WTC11 (cell line): ENCODE results near the gene USP10. TPM values are rescaled to one million over a fixed set of nuclear protein-coding genes. Genes with fewer than 3 reads are reported as not detected.

Experiments
- ATAC-seq: fragments of 200-7000 bp; cut with Tn5 transposase; 2 replicates; pipeline ENCODE4 v1.10.0; 2021; ENCODE audit warnings: mild to moderate bottlenecking, moderate library complexity
- CTCF ChIA-PET: fragments of 300-600 bp; sonication (Branson Sonifier 250); formaldehyde crosslinking; loops from one replicate; lab custom pipeline; 2021; ENCODE audit warnings: antibody characterized with exemption; lab: Charles Lee
- POLR2A ChIA-PET: fragments of 350-600 bp; sonication (Branson Sonifier 250); formaldehyde crosslinking; loops from one replicate; lab custom pipeline; 2021; ENCODE audit warnings: antibody characterized with exemption; lab: Charles Lee
- DNase-seq: peaks from one replicate; pipeline ENCODE4 v3.0.0; 2021; ENCODE audit warnings: low spot score
- H3K27ac Mint-ChIP-seq: 2 replicates; pipeline ENCODE4 v1.8.0; 2021; ENCODE audit warnings: mixed read lengths
- H3K27me3 Mint-ChIP-seq: 2 replicates; pipeline ENCODE4 v1.8.0; 2021; ENCODE audit warnings: low read depth, mild to moderate bottlenecking, moderate library complexity, mixed read lengths
- H3K36me3 Mint-ChIP-seq: 2 replicates; pipeline ENCODE4 v1.8.0; 2021; ENCODE audit warnings: mixed read lengths
- H3K4me1 Mint-ChIP-seq: 2 replicates; pipeline ENCODE4 v1.8.0; 2022; ENCODE audit warnings: mixed read lengths
- H3K4me3 Mint-ChIP-seq: 2 replicates; pipeline ENCODE4 v1.8.0; 2021; ENCODE audit warnings: mild to moderate bottlenecking, moderate library complexity, mixed read lengths
- H3K9me3 Mint-ChIP-seq: 2 replicates; pipeline ENCODE4 v1.8.0; 2021; ENCODE audit warnings: mixed read lengths
- ATF6 ChIP-seq: sonication (generic); formaldehyde crosslinking; IDR thresholded peaks from 2 replicates; pipeline ENCODE4 v1.8.1; 2023; ENCODE audit warnings: mild to moderate bottlenecking, missing genetic modification reagents
- FOXJ3 ChIP-seq: sonication (generic); formaldehyde crosslinking; IDR thresholded peaks from 2 replicates; pipeline ENCODE4 v1.9.0; 2021; ENCODE audit warnings: missing genetic modification reagents, mild to moderate bottlenecking, borderline replicate concordance
- HMGA2 ChIP-seq: fragments of 250-450 bp; sonication (Bioruptor Pico); IDR thresholded peaks from 2 replicates; pipeline ENCODE4 v1.4.0; 2021; ENCODE audit warnings: mild to moderate bottlenecking, moderate library complexity
- JUN ChIP-seq: sonication (generic); formaldehyde crosslinking; IDR thresholded peaks from 2 replicates; pipeline ENCODE4 v1.8.0; 2023; ENCODE audit warnings: mild to moderate bottlenecking, missing genetic modification reagents
- KAT7 ChIP-seq: sonication (generic); formaldehyde crosslinking; IDR thresholded peaks from 2 replicates; pipeline ENCODE4 v1.8.1; 2023; ENCODE audit warnings: missing genetic modification reagents, mild to moderate bottlenecking, borderline replicate concordance
- RELA ChIP-seq: sonication (generic); formaldehyde crosslinking; IDR thresholded peaks from 2 replicates; pipeline ENCODE4 v1.8.1; 2022; ENCODE audit warnings: missing genetic modification reagents, mild to moderate bottlenecking, borderline replicate concordance
- SP1 ChIP-seq: sonication (generic); formaldehyde crosslinking; conservative IDR thresholded peaks from 2 replicates; pipeline ENCODE4 v1.8.1; 2022; ENCODE audit warnings: missing genetic modification reagents
- total RNA-seq: library from RNA; stranded (reverse); gene quantifications from 3 replicates; pipeline ENCODE4 v1.2.3, GENCODE V29; 2021
- TF ChIP-seq, protein P1 (sequence below): sonication (generic); formaldehyde crosslinking; IDR thresholded peaks from 2 replicates; pipeline ENCODE4 v1.8.0; 2023; ENCODE audit warnings: mild to moderate bottlenecking, missing genetic modification reagents
- TF ChIP-seq, protein P2 (sequence below): fragments of 250-450 bp; sonication (Bioruptor Pico); conservative IDR thresholded peaks from 2 replicates; pipeline ENCODE4 v1.9.0; 2021; ENCODE audit warnings: mild to moderate bottlenecking
- TF ChIP-seq, protein P3 (sequence below): sonication (generic); formaldehyde crosslinking; IDR thresholded peaks from 2 replicates; pipeline ENCODE4 v1.8.0; 2022; ENCODE audit warnings: mild to moderate bottlenecking, missing genetic modification reagents
- TF ChIP-seq, protein P4 (sequence below): sonication (generic); formaldehyde crosslinking; IDR thresholded peaks from 2 replicates; pipeline ENCODE4 v1.8.0; 2023; ENCODE audit warnings: missing genetic modification reagents, mild to moderate bottlenecking, borderline replicate concordance
- TF ChIP-seq, protein P5 (sequence below): sonication (generic); formaldehyde crosslinking; IDR thresholded peaks from 2 replicates; pipeline ENCODE4 v1.8.1; 2023; ENCODE audit warnings: mild to moderate bottlenecking, missing genetic modification reagents, moderate library complexity
- TF ChIP-seq, protein P6 (sequence below): sonication (generic); formaldehyde crosslinking; IDR thresholded peaks from 2 replicates; pipeline ENCODE4 v1.8.1; 2023; ENCODE audit warnings: mild to moderate bottlenecking, moderate library complexity, missing genetic modification reagents

Gene USP10
- total RNA-seq, 1 experiment from 2014 or later = 138 TPM

GRCh38 chr16:84665843-84666242 lies 34.0 kb upstream of the USP10 start (continued):
- no peak for TF ChIP-seq ATF6 (CRISPR knock-in tag)
- TF ChIP-seq KAT7 = no peak
- TF ChIP-seq, protein P1, sequence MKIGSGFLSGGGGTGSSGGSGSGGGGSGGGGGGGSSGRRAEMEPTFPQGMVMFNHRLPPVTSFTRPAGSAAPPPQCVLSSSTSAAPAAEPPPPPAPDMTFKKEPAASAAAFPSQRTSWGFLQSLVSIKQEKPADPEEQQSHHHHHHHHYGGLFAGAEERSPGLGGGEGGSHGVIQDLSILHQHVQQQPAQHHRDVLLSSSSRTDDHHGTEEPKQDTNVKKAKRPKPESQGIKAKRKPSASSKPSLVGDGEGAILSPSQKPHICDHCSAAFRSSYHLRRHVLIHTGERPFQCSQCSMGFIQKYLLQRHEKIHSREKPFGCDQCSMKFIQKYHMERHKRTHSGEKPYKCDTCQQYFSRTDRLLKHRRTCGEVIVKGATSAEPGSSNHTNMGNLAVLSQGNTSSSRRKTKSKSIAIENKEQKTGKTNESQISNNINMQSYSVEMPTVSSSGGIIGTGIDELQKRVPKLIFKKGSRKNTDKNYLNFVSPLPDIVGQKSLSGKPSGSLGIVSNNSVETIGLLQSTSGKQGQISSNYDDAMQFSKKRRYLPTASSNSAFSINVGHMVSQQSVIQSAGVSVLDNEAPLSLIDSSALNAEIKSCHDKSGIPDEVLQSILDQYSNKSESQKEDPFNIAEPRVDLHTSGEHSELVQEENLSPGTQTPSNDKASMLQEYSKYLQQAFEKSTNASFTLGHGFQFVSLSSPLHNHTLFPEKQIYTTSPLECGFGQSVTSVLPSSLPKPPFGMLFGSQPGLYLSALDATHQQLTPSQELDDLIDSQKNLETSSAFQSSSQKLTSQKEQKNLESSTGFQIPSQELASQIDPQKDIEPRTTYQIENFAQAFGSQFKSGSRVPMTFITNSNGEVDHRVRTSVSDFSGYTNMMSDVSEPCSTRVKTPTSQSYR (CRISPR knock-in tag) = no peak
- TF ChIP-seq, protein P2, sequence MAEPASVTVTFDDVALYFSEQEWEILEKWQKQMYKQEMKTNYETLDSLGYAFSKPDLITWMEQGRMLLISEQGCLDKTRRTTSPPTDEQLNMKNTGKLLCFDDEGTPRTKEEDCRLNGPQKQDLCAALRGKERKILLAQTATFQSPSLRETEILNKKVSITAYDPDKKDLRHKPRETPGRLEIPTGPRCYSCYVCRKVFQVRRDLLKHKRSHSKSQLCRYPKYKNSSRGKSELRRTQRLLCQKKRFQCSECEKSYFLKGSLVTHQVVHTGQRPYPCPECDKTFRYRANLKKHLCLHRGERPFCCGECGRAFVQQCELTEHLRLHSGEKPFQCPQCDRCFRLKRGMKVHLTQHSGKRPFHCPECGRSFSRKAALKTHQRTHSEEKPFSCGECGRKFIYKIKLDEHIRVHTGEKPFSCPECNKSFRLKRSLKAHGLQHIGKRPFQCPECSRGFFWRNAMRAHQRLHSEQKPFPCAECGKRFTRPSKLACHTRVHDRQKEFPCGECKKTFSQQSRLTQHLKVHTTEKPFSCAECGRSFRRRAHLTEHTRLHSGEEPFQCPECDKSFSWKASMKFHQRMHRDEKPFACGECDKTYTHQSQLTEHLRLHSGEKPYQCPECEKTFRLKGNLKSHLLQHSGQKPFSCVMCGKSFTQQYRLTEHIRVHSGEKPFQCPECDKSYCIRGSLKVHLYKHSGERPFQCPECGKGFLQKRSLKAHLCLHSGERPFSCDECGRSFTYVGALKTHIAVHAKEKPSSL = no peak
- TF ChIP-seq, protein P3, sequence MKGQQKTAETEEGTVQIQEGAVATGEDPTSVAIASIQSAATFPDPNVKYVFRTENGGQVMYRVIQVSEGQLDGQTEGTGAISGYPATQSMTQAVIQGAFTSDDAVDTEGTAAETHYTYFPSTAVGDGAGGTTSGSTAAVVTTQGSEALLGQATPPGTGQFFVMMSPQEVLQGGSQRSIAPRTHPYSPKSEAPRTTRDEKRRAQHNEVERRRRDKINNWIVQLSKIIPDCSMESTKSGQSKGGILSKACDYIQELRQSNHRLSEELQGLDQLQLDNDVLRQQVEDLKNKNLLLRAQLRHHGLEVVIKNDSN = no peak
- no peak for TF ChIP-seq RELA (CRISPR knock-in tag)
- TF ChIP-seq FOXJ3 = no peak
- TF ChIP-seq, protein P4, sequence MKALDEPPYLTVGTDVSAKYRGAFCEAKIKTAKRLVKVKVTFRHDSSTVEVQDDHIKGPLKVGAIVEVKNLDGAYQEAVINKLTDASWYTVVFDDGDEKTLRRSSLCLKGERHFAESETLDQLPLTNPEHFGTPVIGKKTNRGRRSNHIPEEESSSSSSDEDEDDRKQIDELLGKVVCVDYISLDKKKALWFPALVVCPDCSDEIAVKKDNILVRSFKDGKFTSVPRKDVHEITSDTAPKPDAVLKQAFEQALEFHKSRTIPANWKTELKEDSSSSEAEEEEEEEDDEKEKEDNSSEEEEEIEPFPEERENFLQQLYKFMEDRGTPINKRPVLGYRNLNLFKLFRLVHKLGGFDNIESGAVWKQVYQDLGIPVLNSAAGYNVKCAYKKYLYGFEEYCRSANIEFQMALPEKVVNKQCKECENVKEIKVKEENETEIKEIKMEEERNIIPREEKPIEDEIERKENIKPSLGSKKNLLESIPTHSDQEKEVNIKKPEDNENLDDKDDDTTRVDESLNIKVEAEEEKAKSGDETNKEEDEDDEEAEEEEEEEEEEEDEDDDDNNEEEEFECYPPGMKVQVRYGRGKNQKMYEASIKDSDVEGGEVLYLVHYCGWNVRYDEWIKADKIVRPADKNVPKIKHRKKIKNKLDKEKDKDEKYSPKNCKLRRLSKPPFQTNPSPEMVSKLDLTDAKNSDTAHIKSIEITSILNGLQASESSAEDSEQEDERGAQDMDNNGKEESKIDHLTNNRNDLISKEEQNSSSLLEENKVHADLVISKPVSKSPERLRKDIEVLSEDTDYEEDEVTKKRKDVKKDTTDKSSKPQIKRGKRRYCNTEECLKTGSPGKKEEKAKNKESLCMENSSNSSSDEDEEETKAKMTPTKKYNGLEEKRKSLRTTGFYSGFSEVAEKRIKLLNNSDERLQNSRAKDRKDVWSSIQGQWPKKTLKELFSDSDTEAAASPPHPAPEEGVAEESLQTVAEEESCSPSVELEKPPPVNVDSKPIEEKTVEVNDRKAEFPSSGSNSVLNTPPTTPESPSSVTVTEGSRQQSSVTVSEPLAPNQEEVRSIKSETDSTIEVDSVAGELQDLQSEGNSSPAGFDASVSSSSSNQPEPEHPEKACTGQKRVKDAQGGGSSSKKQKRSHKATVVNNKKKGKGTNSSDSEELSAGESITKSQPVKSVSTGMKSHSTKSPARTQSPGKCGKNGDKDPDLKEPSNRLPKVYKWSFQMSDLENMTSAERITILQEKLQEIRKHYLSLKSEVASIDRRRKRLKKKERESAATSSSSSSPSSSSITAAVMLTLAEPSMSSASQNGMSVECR (CRISPR knock-in tag) = no peak
- TF ChIP-seq, all 79 proteins: peak for 0

DNA sequence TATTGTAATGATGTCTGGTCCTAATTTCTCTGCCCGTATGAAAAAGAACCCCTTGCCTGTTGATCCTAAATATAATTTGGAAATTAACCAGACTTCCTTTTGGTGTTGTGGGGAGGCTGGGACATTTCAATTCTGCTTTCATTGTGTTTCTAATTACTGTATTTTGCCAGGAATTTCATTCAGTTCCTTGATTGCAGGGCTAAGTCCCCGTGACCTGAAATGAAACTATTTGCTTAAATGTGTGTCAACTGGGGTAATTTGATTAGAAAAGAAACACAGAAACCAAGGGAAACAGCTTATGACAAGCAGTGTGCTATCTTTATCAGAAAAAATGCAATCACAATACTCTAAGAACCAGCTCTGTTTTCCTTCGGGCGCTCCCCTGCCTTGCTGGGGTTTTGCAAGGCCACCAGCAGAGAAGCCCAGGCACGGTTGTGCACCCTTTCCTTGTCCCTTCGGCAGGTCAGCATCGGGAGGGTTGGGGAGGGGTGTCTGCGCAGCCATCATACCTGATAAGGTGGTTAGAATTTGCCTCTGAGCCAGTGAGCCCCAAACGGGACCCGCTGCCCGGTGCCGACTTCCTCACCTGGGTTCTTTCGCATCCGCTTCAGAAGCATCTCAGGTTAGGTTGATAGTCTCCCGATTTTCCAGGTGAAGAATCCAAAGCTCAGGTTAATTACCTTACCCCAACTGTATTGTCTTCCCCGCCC lies 32.0 kb upstream of the USP10 start:
- TF ChIP-seq, protein P5, sequence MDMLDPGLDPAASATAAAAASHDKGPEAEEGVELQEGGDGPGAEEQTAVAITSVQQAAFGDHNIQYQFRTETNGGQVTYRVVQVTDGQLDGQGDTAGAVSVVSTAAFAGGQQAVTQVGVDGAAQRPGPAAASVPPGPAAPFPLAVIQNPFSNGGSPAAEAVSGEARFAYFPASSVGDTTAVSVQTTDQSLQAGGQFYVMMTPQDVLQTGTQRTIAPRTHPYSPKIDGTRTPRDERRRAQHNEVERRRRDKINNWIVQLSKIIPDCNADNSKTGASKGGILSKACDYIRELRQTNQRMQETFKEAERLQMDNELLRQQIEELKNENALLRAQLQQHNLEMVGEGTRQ = no peak
- no peak for TF ChIP-seq HMGA2 (CRISPR knock-in tag)
- TF ChIP-seq, protein P6, sequence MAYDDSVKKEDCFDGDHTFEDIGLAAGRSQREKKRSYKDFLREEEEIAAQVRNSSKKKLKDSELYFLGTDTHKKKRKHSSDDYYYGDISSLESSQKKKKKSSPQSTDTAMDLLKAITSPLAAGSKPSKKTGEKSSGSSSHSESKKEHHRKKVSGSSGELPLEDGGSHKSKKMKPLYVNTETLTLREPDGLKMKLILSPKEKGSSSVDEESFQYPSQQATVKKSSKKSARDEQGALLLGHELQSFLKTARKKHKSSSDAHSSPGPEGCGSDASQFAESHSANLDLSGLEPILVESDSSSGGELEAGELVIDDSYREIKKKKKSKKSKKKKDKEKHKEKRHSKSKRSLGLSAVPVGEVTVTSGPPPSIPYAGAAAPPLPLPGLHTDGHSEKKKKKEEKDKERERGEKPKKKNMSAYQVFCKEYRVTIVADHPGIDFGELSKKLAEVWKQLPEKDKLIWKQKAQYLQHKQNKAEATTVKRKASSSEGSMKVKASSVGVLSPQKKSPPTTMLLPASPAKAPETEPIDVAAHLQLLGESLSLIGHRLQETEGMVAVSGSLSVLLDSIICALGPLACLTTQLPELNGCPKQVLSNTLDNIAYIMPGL (CRISPR knock-in tag) = no peak
- no peak for TF ChIP-seq JUN (CRISPR knock-in tag)
- no peak for TF ChIP-seq SP1 (CRISPR knock-in tag)
- H3K27ac Mint-ChIP-seq = peak overlapping the region; percentile 54
- ChIA-PET POLR2A (no interaction called here), CTCF (interaction anchor here (2.0 to 3.5 kb wide), 2 partner anchors 58 to 71 kb away, joined by 9 to 31 read pairs; no protein-coding TSS in a partner anchor)
- peak; percentile 10; the same call in 1 of the 2 replicates for ATAC-seq
- DNase-seq = no peak
- H3K9me3 Mint-ChIP-seq = no peaks in the 10 kb centered on the region
- H3K36me3 Mint-ChIP-seq = peaks cover 9% of the 10 kb centered on the region
- H3K4me3 Mint-ChIP-seq = no peak overlapping the region; the same call in 1 of the 2 replicates
- H3K4me1 Mint-ChIP-seq = peaks cover 54% of the 10 kb centered on the region
- no peaks in the 10 kb centered on the region for H3K27me3 Mint-ChIP-seq
